MM.1S (cell line): ENCODE measurements around the gene B4GALT3.

Experiments
- DNase-seq: peaks from one replicate; pipeline ENCODE4 v3.0.0-alpha.2; 2015
- H2AFZ ChIP-seq: fragments of 300-600 bp; sonication (generic); 2 replicates; pipeline ENCODE4 v1.6.0; 2016; ENCODE audit warnings: antibody characterized with exemption, low read length
- H3F3A ChIP-seq: fragments of 300-600 bp; sonication (generic); 2 replicates; pipeline ENCODE4 v1.6.1; 2016; ENCODE audit warnings: mild to moderate bottlenecking, antibody characterized with exemption, low read length, moderate library complexity, mixed read lengths; ENCODE audit not compliant: insufficient read depth
- H3K27ac ChIP-seq: fragments of 300-600 bp; sonication (generic); 2 replicates; pipeline ENCODE4 v1.5.1; 2016; ENCODE audit warnings: mild to moderate bottlenecking, low read length
- H3K27me3 ChIP-seq: fragments of 300-600 bp; sonication (generic); replicated peaks from 2 replicates; pipeline ENCODE4 v1.6.0; 2016; ENCODE audit warnings: low read length; ENCODE audit not compliant: insufficient read depth
- H3K36me3 ChIP-seq: fragments of 300-600 bp; sonication (generic); replicated peaks from 2 replicates; pipeline ENCODE4 v1.6.1; 2016; ENCODE audit warnings: mild to moderate bottlenecking, low read length, mixed read lengths; ENCODE audit not compliant: insufficient read depth
- H3K4me1 ChIP-seq: fragments of 300-600 bp; sonication (generic); 2 replicates; pipeline ENCODE4 v1.6.1; 2016; ENCODE audit warnings: low read length, mixed read lengths
- H3K4me2 ChIP-seq: fragments of 300-600 bp; sonication (generic); 2 replicates; pipeline ENCODE4 v1.6.0; 2016; ENCODE audit warnings: low read depth, low read length
- H3K4me3 ChIP-seq: fragments of 300-600 bp; sonication (generic); 2 replicates; pipeline ENCODE4 v1.5.1; 2016; ENCODE audit warnings: low read length, mixed read lengths
- H3K79me2 ChIP-seq: fragments of 300-600 bp; sonication (generic); 2 replicates; pipeline ENCODE4 v1.6.1; 2016; ENCODE audit warnings: mixed run types, low read length, mixed read lengths
- H3K9ac ChIP-seq: fragments of 300-600 bp; sonication (generic); 2 replicates; pipeline ENCODE4 v1.6.1; 2016; ENCODE audit warnings: low read length, mixed read lengths
- H3K9me2 ChIP-seq: fragments of 300-600 bp; sonication (generic); replicated peaks from 2 replicates; pipeline ENCODE4 v1.6.1; 2016; ENCODE audit warnings: mild to moderate bottlenecking, low read length, mixed read lengths; ENCODE audit not compliant: insufficient read depth
- H3K9me3 ChIP-seq: fragments of 300-600 bp; sonication (generic); replicated peaks from 2 replicates; pipeline ENCODE4 v1.6.1; 2016; ENCODE audit warnings: mild to moderate bottlenecking, low read length, mixed read lengths; ENCODE audit not compliant: insufficient read depth
- H4K20me1 ChIP-seq: fragments of 300-600 bp; sonication (generic); 2 replicates; pipeline ENCODE4 v1.6.1; 2016; ENCODE audit warnings: mild to moderate bottlenecking, low read length, moderate library complexity, mixed read lengths; ENCODE audit not compliant: insufficient read depth
- CTCF ChIP-seq: fragments of 300-600 bp; sonication (generic); IDR thresholded peaks from 2 replicates; pipeline ENCODE4 v1.5.1; 2016; ENCODE audit warnings: antibody characterized with exemption, low read length, mixed read lengths
- EZH2 ChIP-seq: fragments of 300-600 bp; sonication (generic); optimal IDR thresholded peaks from 2 replicates; pipeline ENCODE3; 2017; ENCODE audit warnings: low read depth, mild to moderate bottlenecking, antibody characterized with exemption, low read length, mixed read lengths
- EZH2phosphoT487 ChIP-seq: fragments of 300-600 bp; sonication (generic); IDR thresholded peaks from 2 replicates; pipeline ENCODE4 v1.6.1; 2018; ENCODE audit warnings: antibody characterized with exemption, low read length

Gene B4GALT3

DNA sequence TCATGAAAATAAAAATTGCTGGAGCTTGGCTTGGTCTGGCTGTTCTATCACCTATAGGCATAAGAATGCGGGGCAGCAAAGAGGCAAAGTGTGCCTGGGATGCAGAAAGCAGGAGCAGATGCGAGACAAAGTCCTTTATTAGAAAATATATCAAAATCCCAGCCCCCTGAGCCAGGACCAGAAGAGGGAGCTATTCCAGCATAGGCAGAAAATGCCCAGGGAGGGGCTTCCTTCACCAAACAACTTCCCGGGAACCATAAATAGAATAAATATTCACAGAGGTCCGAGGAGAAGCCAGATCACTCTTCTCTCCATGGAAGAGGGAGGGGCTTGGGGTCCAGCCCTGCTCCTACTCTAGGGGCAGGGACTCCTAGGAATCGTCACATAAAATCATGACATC lies 6.1 kb downstream of the B4GALT3 start:
- Histone ChIP-seq H3K27me3 (no peaks in the 10 kb centered on the region), H3F3A (peaks cover 44% of the 10 kb centered on the region), H3K36me3 (peaks cover 43% of the 10 kb centered on the region), H3K9me2 (no peaks in the 10 kb centered on the region), H3K4me2 (no peak overlapping the region), H3K9ac (no peak overlapping the region), H3K27ac (no peak overlapping the region), H3K4me3 (no peak overlapping the region), H3K9me3 (no peaks in the 10 kb centered on the region), H2AFZ (no peak overlapping the region), H4K20me1 (0 out of 2 replicates have a peak, but pooled peaks cover 6% of the 10 kb centered on the region), H3K4me1 (peaks cover 34% of the 10 kb centered on the region), H3K79me2 (peaks cover 57% of the 10 kb centered on the region)
- DNase-seq = no peak
- TF ChIP-seq EZH2 (no peak), EZH2phosphoT487 (no peak), CTCF (peak; percentile 27)

- Histone ChIP-seq H4K20me1 (0 out of 2 replicates have a peak, but pooled peaks cover 6% of the 10 kb centered on the region), H3K9ac (no peak overlapping the region), H3K9me2 (no peaks in the 10 kb centered on the region), H3K4me3 (no peak overlapping the region), H2AFZ (no peak overlapping the region), H3K27me3 (no peaks in the 10 kb centered on the region), H3K79me2 (peaks cover 34% of the 10 kb centered on the region), H3K27ac (no peak overlapping the region), H3F3A (peaks cover 43% of the 10 kb centered on the region), H3K4me2 (no peak overlapping the region), H3K4me1 (peaks cover 23% of the 10 kb centered on the region), H3K36me3 (peaks cover 33% of the 10 kb centered on the region), H3K9me3 (no peaks in the 10 kb centered on the region)
- no peak for TF ChIP-seq CTCF
- TF ChIP-seq EZH2phosphoT487 = no peak
- TF ChIP-seq EZH2 = no peak
- DNase-seq = no peak
These were observed 8.4 kb downstream of the B4GALT3 start for GRCh38 chr1:161168906-161169305.

GRCh38 chr1:161166669-161167548 lies 10.4 kb downstream of the B4GALT3 start:
- peak overlapping the region; percentile 72 for H3K27ac ChIP-seq
- H3K4me1 ChIP-seq = peaks cover 9% of the 10 kb centered on the region
- no peaks in the 10 kb centered on the region for H3K27me3 ChIP-seq
- peaks cover 14% of the 10 kb centered on the region for H3K79me2 ChIP-seq
- H3K9ac ChIP-seq = peak overlapping the region; percentile 81
- TF ChIP-seq CTCF = peak; percentile 5; the same call in 1 of the 2 replicates
- no peak for TF ChIP-seq EZH2
- TF ChIP-seq EZH2phosphoT487 = no peak
- H3K36me3 ChIP-seq = peaks cover 15% of the 10 kb centered on the region
- peak overlapping the region; percentile 82 for H3K4me3 ChIP-seq
- peaks cover 33% of the 10 kb centered on the region for H3F3A ChIP-seq
- H3K9me2 ChIP-seq = no peaks in the 10 kb centered on the region
- H4K20me1 ChIP-seq = no peaks in the 10 kb centered on the region
- peak overlapping the region; percentile 66 for H2AFZ ChIP-seq
- H3K4me2 ChIP-seq = peak overlapping the region; percentile 93
- no peaks in the 10 kb centered on the region for H3K9me3 ChIP-seq
- DNase-seq = peak; percentile 37
